ENCODE data around the gene ECSIT.

The ECSIT gene

DNA sequence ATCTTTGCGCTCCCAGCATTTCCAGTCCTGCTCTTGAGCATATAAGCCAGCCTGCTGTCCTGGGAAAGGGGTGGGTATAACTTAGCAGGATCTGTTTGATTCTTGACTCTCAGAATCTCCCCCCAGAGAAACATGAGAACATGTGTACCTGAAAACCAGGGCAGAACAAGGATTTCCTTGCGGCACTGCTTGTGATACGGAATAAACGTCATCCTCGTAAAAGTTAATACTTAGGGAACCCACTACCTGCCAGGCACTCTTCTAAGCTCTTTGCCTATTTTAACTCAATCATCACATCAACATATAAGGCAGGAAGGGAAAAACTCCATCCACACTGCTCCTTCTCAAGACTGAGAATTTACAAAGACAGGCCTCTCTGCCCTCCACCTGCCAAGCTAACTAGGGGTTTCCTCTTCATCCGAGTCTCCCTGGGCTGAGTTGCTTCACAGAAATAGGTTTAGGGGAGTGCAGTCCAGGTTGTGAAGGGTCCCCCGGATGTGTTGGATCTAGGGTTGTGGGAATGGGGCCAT is 24.4 kb downstream of the ECSIT start:
- peak overlapping the region; percentile 75 to 92 for H3K4me3 ChIP-seq
- DNase-seq = no peak
- H3K4me1 ChIP-seq = peaks cover 0 to 10% (median 7%) of the 10 kb centered on the region in 4 donors
- no peak for TF ChIP-seq CTCF (IDR thresholded peaks at IDR 0.05)
- H3K9me3 ChIP-seq = no peaks in the 10 kb centered on the region
- H3K36me3 ChIP-seq = peaks cover 0 to 33% (median 0%) of the 10 kb centered on the region in 3 donors
- intact Hi-C loops (cut with DNase I; ENCODE audit: low total_unique reads) = no loop called here
- H3K27me3 ChIP-seq = no peaks in the 10 kb centered on the region
- H3K27ac ChIP-seq = peak overlapping the region; percentile 91 to 97

- no peaks in the 10 kb centered on the region for H3K27me3 ChIP-seq
- no peak for TF ChIP-seq CTCF (IDR thresholded peaks at IDR 0.05)
- H3K4me1 ChIP-seq = peaks cover 0 to 3% (median 1%) of the 10 kb centered on the region in 4 donors
- no peaks in the 10 kb centered on the region for H3K9me3 ChIP-seq
- DNase-seq = no peak
- intact Hi-C loops (cut with DNase I; ENCODE audit: low total_unique reads) = no loop called here
- H3K27ac ChIP-seq = no peak overlapping the region
- H3K4me3 ChIP-seq = no peak overlapping the region
- H3K36me3 ChIP-seq = peaks cover 16 to 69% (median 24%) of the 10 kb centered on the region in 3 donors
Measured at GRCh38 chr19:11499890-11500420, 29.0 kb downstream of the ECSIT start.

DNA sequence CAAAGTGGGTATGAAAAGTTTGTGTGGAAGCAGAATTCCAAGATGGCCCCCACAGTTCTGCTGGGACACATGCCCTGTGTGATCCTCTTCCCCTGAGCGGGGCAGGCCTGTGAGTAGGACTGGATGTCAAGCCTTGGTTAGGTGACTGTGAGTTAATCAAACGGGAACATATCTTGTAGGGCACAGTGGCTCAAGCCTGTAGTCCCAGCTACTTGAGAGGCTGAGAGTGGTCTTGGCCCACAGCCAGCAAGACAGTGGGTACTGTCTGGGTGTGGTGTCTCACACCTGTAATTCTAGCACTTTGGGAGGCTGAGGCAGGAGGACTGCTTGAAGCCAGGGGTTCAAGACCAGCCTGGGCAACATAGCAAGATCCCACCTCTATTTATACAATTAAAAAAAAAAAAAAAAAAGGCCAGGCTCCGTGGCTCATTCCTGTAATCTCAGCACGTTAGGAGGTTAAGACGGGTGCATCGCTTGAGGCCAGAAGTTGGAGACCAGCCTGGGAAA is 29.7 kb downstream of the ECSIT start:
- TF ChIP-seq CTCF (IDR thresholded peaks at IDR 0.05) = no peak
- intact Hi-C loops (cut with DNase I; ENCODE audit: low total_unique reads) = no loop called here
- DNase-seq = no peak
- peaks cover 22 to 76% (median 31%) of the 10 kb centered on the region in 3 donors for H3K36me3 ChIP-seq
- no peaks in the 10 kb centered on the region for H3K27me3 ChIP-seq
- no peak overlapping the region for H3K27ac ChIP-seq
- no peaks in the 10 kb centered on the region for H3K9me3 ChIP-seq
- no peak overlapping the region for H3K4me3 ChIP-seq
- H3K4me1 ChIP-seq = no peaks in the 10 kb centered on the region

DNA sequence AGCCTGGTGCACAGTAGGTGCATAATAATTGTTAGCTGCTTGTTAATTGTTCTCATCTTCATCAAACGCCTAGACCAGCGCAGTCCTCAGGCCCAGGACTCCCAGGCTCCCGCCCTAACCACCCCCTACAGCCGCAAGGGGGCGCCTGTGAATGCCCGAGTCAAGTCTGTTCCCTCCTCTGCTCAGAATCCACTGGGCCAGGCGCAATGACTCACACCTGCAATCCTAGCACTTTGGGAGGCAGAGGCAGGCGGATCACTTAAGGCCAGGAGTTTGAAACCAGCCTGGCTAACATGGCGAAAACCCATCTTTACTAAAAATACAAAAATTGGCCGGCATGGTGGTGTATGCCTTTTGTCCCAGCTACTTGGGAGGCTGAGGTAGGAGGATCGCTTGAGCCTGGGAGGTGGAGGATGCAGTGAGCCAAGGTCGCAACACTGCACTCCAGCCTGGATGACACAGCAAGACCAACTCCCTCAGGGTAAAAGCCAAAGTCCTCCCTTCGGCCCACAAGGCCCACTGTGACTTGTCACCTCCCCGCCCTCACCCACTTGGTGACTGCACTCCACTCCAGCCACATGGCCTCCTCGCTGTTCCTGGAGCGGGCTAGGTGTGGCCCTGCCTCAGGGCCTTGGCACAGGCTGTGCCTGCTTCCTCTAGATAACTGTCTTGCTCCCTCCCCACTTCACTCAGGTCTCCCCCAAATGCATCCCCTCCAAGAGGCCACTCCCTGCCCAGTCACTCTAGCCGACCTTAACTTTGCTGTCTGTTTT is 32.4 kb downstream of the ECSIT start:
- H3K36me3 ChIP-seq = peaks cover 23 to 85% (median 51%) of the 10 kb centered on the region in 3 donors
- H3K27ac ChIP-seq = no peak overlapping the region
- H3K4me1 ChIP-seq = no peaks in the 10 kb centered on the region
- intact Hi-C loops (cut with DNase I; ENCODE audit: low total_unique reads) = loop anchor here (2.0 kb wide), 1 partner anchor 88 kb away; no protein-coding TSS in a partner anchor
- H3K9me3 ChIP-seq = no peaks in the 10 kb centered on the region
- DNase-seq = peak; percentile 58 to 85
- no peaks in the 10 kb centered on the region for H3K27me3 ChIP-seq
- H3K4me3 ChIP-seq = no peak overlapping the region
- TF ChIP-seq CTCF (IDR thresholded peaks at IDR 0.05) = peak; percentile 61 to 67

DNA sequence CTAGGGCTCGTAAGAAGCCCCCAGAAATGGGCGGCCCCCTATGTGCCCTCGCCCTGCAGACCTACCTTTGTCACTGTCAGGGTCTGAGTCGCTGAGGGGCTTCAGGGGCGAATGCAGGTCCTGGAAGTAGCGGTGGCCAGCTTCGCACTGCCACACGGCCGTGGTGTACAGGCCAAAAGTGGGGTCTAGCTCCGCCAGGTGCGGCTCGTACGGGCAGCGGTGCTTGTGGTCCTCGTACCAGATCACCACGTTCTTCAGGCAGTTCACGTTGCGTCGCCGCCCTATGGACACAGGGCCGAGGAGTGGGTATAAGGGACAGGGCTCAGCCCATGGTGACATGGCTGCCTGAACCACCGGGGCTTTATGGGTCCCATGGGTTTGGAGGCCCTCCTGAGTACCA is 33.0 kb downstream of the ECSIT start:
- H3K4me3 ChIP-seq = no peak overlapping the region
- intact Hi-C loops (cut with DNase I; ENCODE audit: low total_unique reads) = loop anchor here (2.0 kb wide), 1 partner anchor 89 kb away; no protein-coding TSS in a partner anchor
- no peaks in the 10 kb centered on the region for H3K4me1 ChIP-seq
- DNase-seq = no peak
- peaks cover 26 to 84% (median 55%) of the 10 kb centered on the region in 3 donors for H3K36me3 ChIP-seq
- TF ChIP-seq CTCF (IDR thresholded peaks at IDR 0.05) = no peak
- H3K27me3 ChIP-seq = no peaks in the 10 kb centered on the region
- no peaks in the 10 kb centered on the region for H3K9me3 ChIP-seq
- no peak overlapping the region for H3K27ac ChIP-seq

Measured in tibial artery (tissue), 4 donors.